ENCODE measurements around the gene HAND2. TPM values are rescaled to one million over a fixed set of nuclear protein-coding genes. Genes with fewer than 3 reads are reported as not detected.

HAND2 gene
- total RNA-seq, result not detected
- 2.0 TPM for polyA plus RNA-seq (2013, experiment 1 of 2)
- polyA plus RNA-seq (2013, experiment 2 of 2), result 2.0 TPM
- long read RNA-seq, experiment 1, result 0 reads
- long read RNA-seq, experiment 2, result 0 reads
- long read RNA-seq, experiment 3, result 0 reads
- long read RNA-seq, experiment 4, result 0 reads

DNA sequence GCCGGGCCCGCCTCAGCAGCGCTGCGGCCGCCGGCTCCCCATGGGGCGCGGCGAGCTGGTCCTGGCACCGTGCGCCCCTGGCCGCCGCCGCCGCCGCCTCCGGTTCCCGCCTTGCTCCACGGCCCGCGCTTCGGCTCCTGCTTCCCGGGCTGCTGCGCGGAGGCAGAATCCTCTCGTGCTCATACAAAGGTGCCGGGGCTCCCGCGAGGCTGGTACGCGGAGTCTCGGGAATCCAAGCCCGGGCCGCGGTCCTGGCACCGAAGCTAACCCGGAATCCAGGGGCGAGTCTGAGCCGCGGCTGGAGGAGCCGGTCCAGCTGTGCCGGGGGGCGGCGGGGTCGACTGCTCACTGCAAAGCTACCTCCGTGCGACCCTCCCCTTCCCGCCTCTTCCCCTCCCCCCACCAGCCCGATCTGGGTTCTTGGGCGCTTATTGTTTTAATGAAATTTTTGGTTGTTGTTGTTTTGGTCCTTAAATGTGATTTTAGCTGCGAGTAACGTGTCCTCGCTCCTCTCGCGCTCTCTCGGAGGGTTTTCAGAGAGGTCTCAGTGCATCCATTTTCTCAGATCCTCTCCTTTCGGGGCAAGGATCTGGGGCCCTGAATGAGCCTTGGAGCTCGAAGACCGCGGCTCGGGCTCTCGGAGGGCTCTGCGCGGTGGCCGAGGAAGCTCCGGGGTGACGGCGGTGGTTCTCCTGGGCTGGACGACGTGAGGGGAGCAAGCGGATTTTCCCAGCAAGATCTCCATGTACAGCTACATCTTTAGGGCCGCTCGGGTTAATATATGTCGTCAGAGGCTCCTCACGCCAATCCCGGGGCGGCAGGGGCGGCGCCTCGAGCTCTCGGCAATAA, at the start of gene HAND2:
Gene HAND2, minus strand, starts transcription at position 753 of the 849 bp plus-strand sequence. CDS start 940 bp downstream, outside the sequence.
- no peak within 1 kb of the TSS for H3K27ac ChIP-seq (ENCODE audit: low read depth, low read length)
- no peaks in the 10 kb centered on the region for H3K4me1 ChIP-seq (ENCODE audit: control insufficient read depth, insufficient read depth, low read length)
- H3K9me3 ChIP-seq (ENCODE audit: control insufficient read depth, low read length), result no peaks in the 10 kb centered on the region
- no peak within 1 kb of the TSS for H3K27ac Mint-ChIP-seq
- H3K36me3 ChIP-seq (ENCODE audit: control insufficient read depth, insufficient read depth, low read length), result no peaks in the 10 kb centered on the region
- H3K36me3 Mint-ChIP-seq (ENCODE audit: low read depth), result no peaks in the 10 kb centered on the region
- no peaks in the 10 kb centered on the region for H3K9me3 Mint-ChIP-seq
- TF ChIP-seq, protein P1, sequence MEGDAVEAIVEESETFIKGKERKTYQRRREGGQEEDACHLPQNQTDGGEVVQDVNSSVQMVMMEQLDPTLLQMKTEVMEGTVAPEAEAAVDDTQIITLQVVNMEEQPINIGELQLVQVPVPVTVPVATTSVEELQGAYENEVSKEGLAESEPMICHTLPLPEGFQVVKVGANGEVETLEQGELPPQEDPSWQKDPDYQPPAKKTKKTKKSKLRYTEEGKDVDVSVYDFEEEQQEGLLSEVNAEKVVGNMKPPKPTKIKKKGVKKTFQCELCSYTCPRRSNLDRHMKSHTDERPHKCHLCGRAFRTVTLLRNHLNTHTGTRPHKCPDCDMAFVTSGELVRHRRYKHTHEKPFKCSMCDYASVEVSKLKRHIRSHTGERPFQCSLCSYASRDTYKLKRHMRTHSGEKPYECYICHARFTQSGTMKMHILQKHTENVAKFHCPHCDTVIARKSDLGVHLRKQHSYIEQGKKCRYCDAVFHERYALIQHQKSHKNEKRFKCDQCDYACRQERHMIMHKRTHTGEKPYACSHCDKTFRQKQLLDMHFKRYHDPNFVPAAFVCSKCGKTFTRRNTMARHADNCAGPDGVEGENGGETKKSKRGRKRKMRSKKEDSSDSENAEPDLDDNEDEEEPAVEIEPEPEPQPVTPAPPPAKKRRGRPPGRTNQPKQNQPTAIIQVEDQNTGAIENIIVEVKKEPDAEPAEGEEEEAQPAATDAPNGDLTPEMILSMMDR (conservative IDR thresholded peaks at IDR 0.05), result no peak
- peaks cover 33% of the 10 kb centered on the region for H3K4me1 Mint-ChIP-seq
- peaks cover 97% of the 10 kb centered on the region for H3K27me3 Mint-ChIP-seq (ENCODE audit: insufficient read depth)
- H3K9ac ChIP-seq (ENCODE audit: extremely low read depth, low read length, poor library complexity, severe bottlenecking), result no peak within 1 kb of the TSS
- peak within 1 kb of the TSS; percentile 69 for H3K4me3 ChIP-seq (ENCODE audit: low read length)
- peak within 1 kb of the TSS; percentile 54 for H3K4me3 Mint-ChIP-seq
- 0 to 2% methylated on average over 36 to 80 of the region's 81 CpGs for WGBS, 2 experiments (ENCODE audit: insufficient coverage in 1 of 2, insufficient read length in 1 of 2)
- H3K27me3 ChIP-seq (ENCODE audit: control insufficient read depth, insufficient read depth, low read length, poor library complexity, severe bottlenecking), result peaks cover 97% of the 10 kb centered on the region
- DNase-seq, result peak; percentile 84

- Mint-ChIP-seq H3K4me3 (no peak overlapping the region), H3K27me3 (ENCODE audit: insufficient read depth) (peaks cover 2% of the 10 kb centered on the region), H3K9me3 (no peaks in the 10 kb centered on the region), H3K4me1 (no peaks in the 10 kb centered on the region), H3K27ac (no peak overlapping the region), H3K36me3 (ENCODE audit: low read depth) (no peaks in the 10 kb centered on the region)
- no peak overlapping the region for H3K4me3 ChIP-seq (ENCODE audit: low read length)
- DNase-seq, result no peak
- no peaks in the 10 kb centered on the region for H3K9me3 ChIP-seq (ENCODE audit: control insufficient read depth, low read length)
- H3K36me3 ChIP-seq (ENCODE audit: control insufficient read depth, insufficient read depth, low read length), result no peaks in the 10 kb centered on the region
- H3K9ac ChIP-seq (ENCODE audit: extremely low read depth, low read length, poor library complexity, severe bottlenecking), result no peak overlapping the region
- no peaks in the 10 kb centered on the region for H3K27me3 ChIP-seq (ENCODE audit: control insufficient read depth, insufficient read depth, low read length, poor library complexity, severe bottlenecking)
- no peaks in the 10 kb centered on the region for H3K4me1 ChIP-seq (ENCODE audit: control insufficient read depth, insufficient read depth, low read length)
- H3K27ac ChIP-seq (ENCODE audit: low read depth, low read length), result no peak overlapping the region
- TF ChIP-seq, protein P1 (conservative IDR thresholded peaks at IDR 0.05), result no peak
- 89 to 93% methylated on average over 4 to 7 of the region's 7 CpGs for WGBS, 2 experiments (ENCODE audit: insufficient coverage in 1 of 2, insufficient read length in 1 of 2)
Observed at GRCh38 chr4:173578956-173579355, 48.9 kb upstream of the HAND2 start.

DNA sequence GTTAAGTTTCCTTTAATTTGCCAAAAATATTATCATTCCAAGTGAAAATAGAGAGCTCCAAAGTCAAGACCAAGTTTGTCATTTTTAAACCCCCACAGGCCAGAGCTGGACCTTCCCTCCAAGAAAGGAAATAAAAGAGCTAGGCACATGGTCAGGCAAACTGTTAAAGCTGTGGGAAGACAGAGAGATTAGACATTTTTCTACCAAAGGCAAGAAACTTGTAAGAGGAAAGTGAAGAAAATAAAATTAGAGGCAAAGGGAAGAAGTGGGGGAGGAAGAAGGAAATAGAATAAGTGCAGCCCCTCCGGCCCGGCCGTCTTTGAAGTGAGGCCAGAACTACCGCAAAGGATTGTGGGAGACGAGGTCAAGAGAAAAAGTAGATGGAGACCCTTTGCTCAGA, 47.9 kb upstream of the HAND2 start:
- no peaks in the 10 kb centered on the region for H3K36me3 Mint-ChIP-seq (ENCODE audit: low read depth)
- H3K27me3 Mint-ChIP-seq (ENCODE audit: insufficient read depth), result peaks cover 4% of the 10 kb centered on the region
- H3K9me3 Mint-ChIP-seq, result no peaks in the 10 kb centered on the region
- Histone ChIP-seq H3K27me3 (ENCODE audit: control insufficient read depth, insufficient read depth, low read length, poor library complexity, severe bottlenecking) (no peaks in the 10 kb centered on the region), H3K27ac (ENCODE audit: low read depth, low read length) (no peak overlapping the region), H3K4me1 (ENCODE audit: control insufficient read depth, insufficient read depth, low read length) (no peaks in the 10 kb centered on the region), H3K36me3 (ENCODE audit: control insufficient read depth, insufficient read depth, low read length) (no peaks in the 10 kb centered on the region), H3K9ac (ENCODE audit: extremely low read depth, low read length, poor library complexity, severe bottlenecking) (no peak overlapping the region), H3K4me3 (ENCODE audit: low read length) (no peak overlapping the region), H3K9me3 (ENCODE audit: control insufficient read depth, low read length) (no peaks in the 10 kb centered on the region)
- H3K4me1 Mint-ChIP-seq, result no peaks in the 10 kb centered on the region
- H3K4me3 Mint-ChIP-seq, result no peak overlapping the region
- TF ChIP-seq, protein P1 (conservative IDR thresholded peaks at IDR 0.05), result no peak
- no peak overlapping the region for H3K27ac Mint-ChIP-seq
- DNase-seq, result no peak
- WGBS, 2 experiments (ENCODE audit: insufficient coverage in 1 of 2, insufficient read length in 1 of 2), result 92 to 97% methylated on average over 5 of the region's 5 CpGs
